OCI-LY3 (cell line): ENCODE results near the gene GOLGA5.

Source experiments
- H2AFZ ChIP-seq: fragments of 200-600, 300-600 bp; shearing (Covaris generic); 2 replicates; pipeline ENCODE4 v1.6.0; 2014; ENCODE audit warnings: antibody characterized with exemption, low read depth, low read length
- H3K27ac ChIP-seq: fragments of 200-600, 300-600 bp; sonication (generic); 2 replicates; pipeline ENCODE4 v1.5.1; 2014; ENCODE audit warnings: mild to moderate bottlenecking, low read length, moderate library complexity, mixed read lengths
- H3K27me3 ChIP-seq: fragments of 200-600, 300-600 bp; sonication (generic); 2 replicates; pipeline ENCODE4 v1.6.1; 2014; ENCODE audit warnings: low read depth, low read length, mixed read lengths
- H3K36me3 ChIP-seq: fragments of 200-600, 300-600 bp; sonication (generic); replicated peaks from 2 replicates; pipeline ENCODE3; 2014; ENCODE audit warnings: low read depth, low read length, mixed read lengths
- H3K4me1 ChIP-seq: fragments of 300-600, 200-600 bp; sonication (generic); 2 replicates; pipeline ENCODE4 v1.6.1; 2014; ENCODE audit warnings: low read length, mixed read lengths
- H3K4me2 ChIP-seq: fragments of 200-600, 300-600 bp; sonication (generic); 2 replicates; pipeline ENCODE4 v1.6.1; 2014; ENCODE audit warnings: low read length, mixed read lengths
- H3K4me3 ChIP-seq: fragments of 300-600, 200-600 bp; sonication (generic); 2 replicates; pipeline ENCODE4 v1.5.1; 2014; ENCODE audit warnings: antibody characterized with exemption, mild to moderate bottlenecking, low read length, moderate library complexity
- H3K79me2 ChIP-seq: fragments of 300-600, 200-600 bp; shearing (Covaris generic); 2 replicates; pipeline ENCODE4 v1.6.1; 2014; ENCODE audit warnings: mild to moderate bottlenecking, low read length, mixed read lengths
- H3K9ac ChIP-seq: fragments of 300-600, 200-600 bp; shearing (Covaris generic); 2 replicates; pipeline ENCODE4 v1.6.0; 2014; ENCODE audit warnings: mild to moderate bottlenecking, low read length, moderate library complexity
- H3K9me3 ChIP-seq: fragments of 200-600, 300-600 bp; shearing (Covaris generic); 2 replicates; pipeline ENCODE4 v1.6.1; 2014; ENCODE audit warnings: low read length, mixed read lengths; ENCODE audit not compliant: insufficient read depth
- H4K20me1 ChIP-seq: fragments of 200-600, 300-600 bp; sonication (generic); 2 replicates; pipeline ENCODE4 v1.6.1; 2016; ENCODE audit warnings: low read length, mixed read lengths; ENCODE audit not compliant: insufficient read depth
- CTCF ChIP-seq: fragments of 200-600, 300-600 bp; sonication (generic); IDR thresholded peaks from 2 replicates; pipeline ENCODE4 v1.5.1; 2014; ENCODE audit warnings: antibody characterized with exemption, low read length, low read depth
- EZH2phosphoT487 ChIP-seq: fragments of 200-600 bp; shearing (Covaris generic); IDR thresholded peaks from 2 replicates; pipeline ENCODE4 v1.6.1; 2018; ENCODE audit warnings: antibody characterized with exemption, mixed run types, low read depth

The GOLGA5 gene

GRCh38 chr14:92887157-92887556 is 93.1 kb downstream of the GOLGA5 start:
- no peaks in the 10 kb centered on the region for H3K79me2 ChIP-seq
- H3K36me3 ChIP-seq = no peaks in the 10 kb centered on the region
- no peak overlapping the region for H2AFZ ChIP-seq
- TF ChIP-seq EZH2phosphoT487 (no peak), CTCF (no peak)
- H3K27ac ChIP-seq = no peak overlapping the region
- H3K4me1 ChIP-seq = no peaks in the 10 kb centered on the region
- no peaks in the 10 kb centered on the region for H4K20me1 ChIP-seq
- H3K9ac ChIP-seq = no peak overlapping the region
- no peak overlapping the region for H3K4me2 ChIP-seq
- H3K4me3 ChIP-seq = no peak overlapping the region
- peaks cover 17% of the 10 kb centered on the region; the same call in 1 of the 2 replicates for H3K27me3 ChIP-seq
- no peaks in the 10 kb centered on the region for H3K9me3 ChIP-seq

- no peak overlapping the region for H3K4me2 ChIP-seq
- H3K27ac ChIP-seq = no peak overlapping the region
- TF ChIP-seq EZH2phosphoT487 (no peak), CTCF (no peak)
- H3K79me2 ChIP-seq = no peaks in the 10 kb centered on the region
- H3K4me3 ChIP-seq = no peak overlapping the region
- H3K9ac ChIP-seq = no peak overlapping the region
- H4K20me1 ChIP-seq = no peaks in the 10 kb centered on the region
- H3K27me3 ChIP-seq = peaks cover 21% of the 10 kb centered on the region; the same call in 1 of the 2 replicates
- H2AFZ ChIP-seq = no peak overlapping the region
- H3K4me1 ChIP-seq = no peaks in the 10 kb centered on the region
- peaks cover 6% of the 10 kb centered on the region; the same call in 1 of the 2 replicates for H3K9me3 ChIP-seq
- no peaks in the 10 kb centered on the region for H3K36me3 ChIP-seq
Observed at GRCh38 chr14:92888896-92889295, 94.8 kb downstream of the GOLGA5 start.
